GM06990 (cell line): Measurements from ENCODE around the gene TRPV2.
"Not testable (repeated sequence)": the region's sequence is repeated elsewhere in the genome, so short reads cannot be mapped to it uniquely, and the experiment has no call there.

Experiments
- DNase-seq: peaks from one replicate; pipeline ENCODE4 v3.0.0-alpha.2; 2011; ENCODE audit not compliant: insufficient read length; ENCODE audit errors: extremely low read depth
- H3K27me3 ChIP-seq: replicated peaks from 2 replicates; pipeline ENCODE4 v1.6.0; 2011; ENCODE audit warnings: low read length; ENCODE audit not compliant: control insufficient read depth, insufficient read depth
- H3K36me3 ChIP-seq: 2 replicates; pipeline ENCODE4 v1.5.1; 2011; ENCODE audit warnings: low read length; ENCODE audit not compliant: control insufficient read depth, insufficient read depth
- H3K4me3 ChIP-seq: replicated peaks from 2 replicates; pipeline ENCODE4 v1.5.1; 2011; ENCODE audit warnings: low read depth, mild to moderate bottlenecking, control low read depth, low read length
- TF ChIP-seq, protein P1 (sequence below): IDR thresholded peaks from 2 replicates; pipeline ENCODE4 v1.5.1; 2011; ENCODE audit warnings: low read length, control low read depth, mild to moderate bottlenecking, inconsistent platforms; ENCODE audit not compliant: insufficient read depth, poor library complexity, severe bottlenecking

TRPV2 gene

DNA sequence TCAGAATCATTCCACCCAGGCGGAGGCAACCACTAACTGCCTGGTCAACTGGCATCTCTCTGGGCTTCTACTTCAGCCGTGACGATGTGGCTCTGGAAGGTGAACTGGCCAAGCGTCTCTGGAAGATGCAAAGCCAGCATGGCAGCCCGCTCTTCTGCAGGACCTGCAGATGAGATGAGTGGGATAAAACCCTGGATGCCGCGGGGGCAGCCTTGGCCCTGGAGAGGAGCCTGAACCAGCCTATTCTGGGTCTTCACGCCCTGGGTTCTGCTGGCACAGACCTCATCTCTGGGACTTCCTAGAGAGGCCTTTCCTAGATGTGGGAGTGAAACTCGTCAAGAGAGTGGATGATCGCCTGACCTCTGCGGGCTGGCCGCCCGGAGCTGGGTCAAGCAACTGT lies 23.9 kb upstream of the TRPV2 start:
- Histone ChIP-seq H3K27me3 (no peaks in the 10 kb centered on the region), H3K4me3 (no peak overlapping the region), H3K36me3 (no peaks in the 10 kb centered on the region)
- TF ChIP-seq, protein P1, sequence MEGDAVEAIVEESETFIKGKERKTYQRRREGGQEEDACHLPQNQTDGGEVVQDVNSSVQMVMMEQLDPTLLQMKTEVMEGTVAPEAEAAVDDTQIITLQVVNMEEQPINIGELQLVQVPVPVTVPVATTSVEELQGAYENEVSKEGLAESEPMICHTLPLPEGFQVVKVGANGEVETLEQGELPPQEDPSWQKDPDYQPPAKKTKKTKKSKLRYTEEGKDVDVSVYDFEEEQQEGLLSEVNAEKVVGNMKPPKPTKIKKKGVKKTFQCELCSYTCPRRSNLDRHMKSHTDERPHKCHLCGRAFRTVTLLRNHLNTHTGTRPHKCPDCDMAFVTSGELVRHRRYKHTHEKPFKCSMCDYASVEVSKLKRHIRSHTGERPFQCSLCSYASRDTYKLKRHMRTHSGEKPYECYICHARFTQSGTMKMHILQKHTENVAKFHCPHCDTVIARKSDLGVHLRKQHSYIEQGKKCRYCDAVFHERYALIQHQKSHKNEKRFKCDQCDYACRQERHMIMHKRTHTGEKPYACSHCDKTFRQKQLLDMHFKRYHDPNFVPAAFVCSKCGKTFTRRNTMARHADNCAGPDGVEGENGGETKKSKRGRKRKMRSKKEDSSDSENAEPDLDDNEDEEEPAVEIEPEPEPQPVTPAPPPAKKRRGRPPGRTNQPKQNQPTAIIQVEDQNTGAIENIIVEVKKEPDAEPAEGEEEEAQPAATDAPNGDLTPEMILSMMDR, result no peak
- no peak for DNase-seq

DNA sequence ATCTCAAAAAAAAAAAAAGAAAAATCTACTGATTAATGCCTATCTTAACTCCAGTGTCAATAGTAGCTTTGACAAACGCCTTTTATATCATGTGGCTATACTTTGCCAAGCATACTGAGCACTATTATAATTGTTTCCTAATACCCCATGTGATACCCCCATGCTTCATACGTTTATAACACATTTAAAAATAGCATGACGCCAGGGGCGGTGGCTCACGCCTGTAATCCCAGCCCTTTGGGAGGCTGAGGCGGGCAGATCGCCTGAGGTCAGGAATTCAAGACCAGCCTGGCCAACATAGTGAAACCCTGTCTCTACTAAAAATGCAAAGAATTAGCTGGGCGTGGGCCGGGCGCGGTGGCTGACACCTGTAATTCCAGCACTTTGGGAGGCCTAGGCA lies 22.9 kb upstream of the TRPV2 start:
- not testable (repeated sequence) for H3K4me3 ChIP-seq, DNase-seq, H3K27me3 ChIP-seq, H3K36me3 ChIP-seq

DNA sequence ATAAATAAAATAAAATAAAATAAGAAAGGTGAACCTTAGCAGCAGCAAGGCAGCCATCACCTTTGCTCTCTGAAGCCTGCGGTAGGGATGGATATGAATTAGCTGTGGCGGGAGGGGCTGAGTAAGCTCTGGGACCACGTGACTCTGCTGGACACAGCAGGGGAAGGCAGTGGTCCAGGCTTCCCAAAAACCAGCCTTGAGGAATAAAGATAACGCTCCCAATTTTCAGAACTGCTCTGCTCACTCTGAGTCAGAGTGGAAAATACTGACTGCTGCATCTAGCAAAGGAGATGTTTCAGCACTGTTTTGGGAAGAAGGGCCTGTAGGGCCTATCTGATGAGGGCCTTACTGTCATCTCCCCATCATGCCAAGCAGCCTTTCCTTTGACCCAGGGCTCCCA lies 19.5 kb upstream of the TRPV2 start:
- not testable (repeated sequence) for H3K36me3 ChIP-seq, H3K4me3 ChIP-seq, H3K27me3 ChIP-seq, DNase-seq

DNA sequence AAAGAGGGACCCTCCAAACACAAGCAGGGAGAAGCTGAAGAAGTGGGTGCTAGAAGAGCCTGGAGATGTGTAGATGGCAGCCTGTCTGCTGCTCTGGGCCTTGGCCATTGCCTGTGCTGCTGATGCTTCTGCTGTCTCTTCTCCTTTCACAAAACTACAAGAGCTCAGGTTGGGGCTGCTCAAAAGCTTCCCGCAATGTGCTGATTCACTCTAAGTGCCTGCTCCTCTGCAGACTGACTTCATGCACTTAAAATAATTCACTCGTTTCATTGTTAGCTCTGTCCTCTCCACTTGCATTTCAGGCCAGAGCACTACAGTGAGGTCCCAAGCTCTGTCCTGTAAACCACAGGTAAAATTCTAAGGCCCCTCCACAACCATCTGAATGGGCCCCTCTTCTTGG lies 18.7 kb upstream of the TRPV2 start:
- H3K36me3 ChIP-seq, H3K27me3 ChIP-seq, H3K4me3 ChIP-seq, DNase-seq: not testable (repeated sequence)

DNA sequence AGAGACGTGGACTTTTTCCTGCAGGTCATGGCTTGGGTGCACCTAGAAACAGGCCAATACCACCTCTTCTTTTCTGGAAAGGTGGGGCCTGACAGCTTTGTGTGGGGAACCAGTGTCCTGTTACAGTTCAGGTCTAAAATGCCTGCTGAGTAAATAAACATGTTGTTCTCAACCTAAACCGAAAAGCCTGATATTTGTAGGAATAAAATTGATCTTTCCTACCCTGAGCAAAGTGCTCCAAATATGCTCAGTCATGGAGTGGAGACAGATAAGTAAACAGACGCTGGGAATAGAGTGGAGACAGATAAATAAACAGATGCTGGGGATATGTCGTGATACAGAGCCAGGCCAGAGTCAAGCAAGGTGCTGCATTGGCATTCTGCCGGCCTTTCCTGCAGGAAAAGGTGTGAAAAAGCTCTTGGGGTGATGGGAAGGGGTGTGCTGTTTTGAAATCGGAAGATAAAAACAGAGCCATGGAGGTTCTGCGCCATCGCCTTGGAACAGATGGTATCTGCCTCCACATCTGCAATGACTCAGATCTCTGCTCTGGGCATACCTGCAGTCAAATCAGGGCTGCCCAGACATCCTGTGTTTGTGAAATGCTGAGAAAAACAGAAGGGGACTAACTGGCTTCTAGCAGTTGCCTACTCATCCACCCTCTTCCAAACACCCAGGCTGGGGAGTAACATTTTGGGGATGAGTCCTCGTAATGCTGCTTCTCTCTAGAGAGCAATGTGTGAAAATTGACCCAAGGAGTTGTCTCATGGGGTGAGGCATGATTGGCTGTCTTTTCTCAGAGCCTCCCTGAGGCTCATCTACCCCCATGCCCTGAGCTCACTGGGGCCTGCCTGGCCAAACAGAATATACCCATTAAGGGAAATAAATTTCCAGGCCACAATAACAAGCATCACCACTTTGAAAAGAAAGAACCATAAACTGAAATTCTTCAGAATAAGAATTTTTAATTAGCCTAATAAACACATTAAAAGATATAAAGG lies 16.8 kb upstream of the TRPV2 start:
- no peak overlapping the region for H3K4me3 ChIP-seq
- no peaks in the 10 kb centered on the region for H3K27me3 ChIP-seq
- DNase-seq, result no peak
- TF ChIP-seq, protein P1, result no peak
- H3K36me3 ChIP-seq, result no peaks in the 10 kb centered on the region

DNA sequence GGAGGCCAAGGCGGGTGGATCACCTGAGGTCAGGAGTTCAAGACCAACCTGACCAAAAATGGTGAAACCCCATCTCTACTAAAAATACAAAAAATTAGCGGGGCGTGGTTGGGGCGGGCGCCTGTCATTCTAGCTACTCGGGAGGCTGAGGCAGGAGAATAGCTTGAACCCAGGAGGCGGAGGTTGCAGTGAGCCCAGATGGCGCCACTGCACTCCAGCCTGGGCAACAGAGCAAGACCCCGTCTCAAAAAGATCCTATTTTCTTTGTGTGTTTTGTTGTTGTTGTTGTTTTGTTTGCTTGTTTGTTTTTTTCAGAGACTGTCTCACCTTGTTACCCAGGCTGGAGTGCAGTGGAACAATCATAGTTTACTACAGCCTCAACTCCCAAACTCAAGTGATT lies 11.5 kb upstream of the TRPV2 start:
- H3K4me3 ChIP-seq, H3K36me3 ChIP-seq, H3K27me3 ChIP-seq, DNase-seq: not testable (repeated sequence)

DNA sequence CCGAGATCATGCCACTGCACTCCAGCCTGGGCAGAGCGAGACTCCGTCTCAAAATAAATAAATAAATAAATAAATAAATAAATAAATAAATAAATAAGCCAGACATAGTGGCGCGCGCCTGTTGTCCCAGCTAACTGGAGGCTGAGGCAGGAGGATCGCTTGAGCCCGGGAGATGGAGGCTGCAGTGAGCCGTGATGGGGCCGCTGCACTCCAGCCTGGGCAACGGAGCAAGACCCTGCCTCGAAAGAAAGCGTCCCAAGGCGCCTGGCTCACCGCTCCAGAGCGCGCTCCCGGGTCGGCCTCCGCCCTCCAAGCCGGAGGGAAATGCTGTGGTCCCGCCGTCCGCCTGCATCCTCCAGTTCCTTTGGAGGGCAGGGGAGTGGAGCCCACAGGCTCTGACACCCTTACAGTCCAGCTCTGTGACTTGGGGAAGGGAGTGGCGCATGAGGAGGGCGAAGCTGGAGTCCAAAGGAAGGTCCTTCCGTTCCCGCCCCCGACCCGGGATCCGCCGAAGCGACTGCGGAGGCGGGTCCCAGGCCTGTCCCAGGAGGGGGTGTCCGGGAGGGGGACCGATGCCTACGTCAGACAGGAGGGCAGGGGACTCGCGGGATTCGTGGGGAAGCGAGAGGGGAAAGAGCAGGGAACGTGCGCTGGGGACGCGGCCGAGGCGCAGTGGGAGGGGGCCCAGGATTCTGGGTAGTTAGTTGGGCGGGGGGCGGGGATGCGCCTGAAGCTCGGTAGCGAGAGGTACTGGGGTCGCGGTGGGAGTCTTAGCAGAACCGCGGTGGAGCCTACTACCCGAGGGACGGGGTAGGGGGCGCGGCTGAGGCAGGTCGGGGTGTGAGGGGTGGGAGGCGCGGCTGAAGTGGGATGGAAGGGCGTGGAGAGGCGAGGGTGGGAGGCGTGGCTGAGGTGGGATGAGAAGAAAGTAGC lies 8.4 kb upstream of the TRPV2 start:
- Histone ChIP-seq H3K4me3 (peak overlapping the region; percentile 77), H3K36me3 (no peaks in the 10 kb centered on the region), H3K27me3 (no peaks in the 10 kb centered on the region)
- peak; percentile 61 for DNase-seq
- TF ChIP-seq, protein P1, result no peak
